Subcutaneous adipose tissue (tissue), 4 donors: Measurements from ENCODE around the gene SMG6. TPM values are rescaled to one million over a fixed set of nuclear protein-coding genes. Genes with fewer than 3 reads are reported as not detected.

ENCODE experiments used
- total RNA-seq, 4 donors: library from RNA; depleted of rRNA; stranded (reverse); fragments of >200 nt; gene quantifications; one replicate each; pipeline ENCODE4 v1.1.0, GENCODE V29; 2016
- TF ChIP-seq, protein P1 (sequence below): fragments of 450-650 bp; IDR thresholded peaks from one replicate; pipeline ENCODE4 v1.5.1; 2016; ENCODE audit warnings: low read depth, mild to moderate bottlenecking, control low read depth, antibody characterized with exemption, moderate library complexity

The SMG6 gene
- total RNA-seq, 4 donors from 2014 or later = 14.5 to 50.7 (median 19.4) TPM

DNA sequence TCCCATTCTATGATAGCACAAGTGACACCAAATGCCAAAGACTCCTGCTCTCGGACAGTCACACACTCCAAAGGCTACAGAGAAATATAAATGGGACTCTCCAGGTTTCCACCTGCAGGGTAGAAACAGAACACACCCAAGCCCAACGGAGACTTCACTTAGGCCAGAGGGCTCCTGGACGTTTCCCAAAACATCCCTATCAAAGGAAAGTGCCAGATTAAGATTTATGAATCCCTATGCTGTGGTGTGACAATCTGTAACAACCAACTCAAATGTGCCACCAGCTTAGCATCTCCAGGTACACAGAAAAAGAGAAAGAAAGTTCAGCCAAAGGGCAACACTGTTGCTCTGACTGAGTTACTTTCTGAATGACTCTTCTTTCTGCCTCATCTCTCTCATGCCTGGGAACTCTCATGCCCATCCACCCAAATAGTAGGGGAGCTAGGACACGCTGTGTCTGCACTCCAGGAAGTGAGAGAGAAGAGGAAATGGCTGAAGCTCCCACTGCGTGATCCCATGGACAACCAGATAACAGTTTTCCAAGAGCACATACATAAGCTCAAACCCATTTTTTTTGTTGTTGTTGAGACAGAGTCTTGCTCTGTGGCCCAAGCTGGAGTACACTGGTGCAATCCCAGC lies 49.7 kb downstream of the SMG6 start:
- TF ChIP-seq, protein P1, sequence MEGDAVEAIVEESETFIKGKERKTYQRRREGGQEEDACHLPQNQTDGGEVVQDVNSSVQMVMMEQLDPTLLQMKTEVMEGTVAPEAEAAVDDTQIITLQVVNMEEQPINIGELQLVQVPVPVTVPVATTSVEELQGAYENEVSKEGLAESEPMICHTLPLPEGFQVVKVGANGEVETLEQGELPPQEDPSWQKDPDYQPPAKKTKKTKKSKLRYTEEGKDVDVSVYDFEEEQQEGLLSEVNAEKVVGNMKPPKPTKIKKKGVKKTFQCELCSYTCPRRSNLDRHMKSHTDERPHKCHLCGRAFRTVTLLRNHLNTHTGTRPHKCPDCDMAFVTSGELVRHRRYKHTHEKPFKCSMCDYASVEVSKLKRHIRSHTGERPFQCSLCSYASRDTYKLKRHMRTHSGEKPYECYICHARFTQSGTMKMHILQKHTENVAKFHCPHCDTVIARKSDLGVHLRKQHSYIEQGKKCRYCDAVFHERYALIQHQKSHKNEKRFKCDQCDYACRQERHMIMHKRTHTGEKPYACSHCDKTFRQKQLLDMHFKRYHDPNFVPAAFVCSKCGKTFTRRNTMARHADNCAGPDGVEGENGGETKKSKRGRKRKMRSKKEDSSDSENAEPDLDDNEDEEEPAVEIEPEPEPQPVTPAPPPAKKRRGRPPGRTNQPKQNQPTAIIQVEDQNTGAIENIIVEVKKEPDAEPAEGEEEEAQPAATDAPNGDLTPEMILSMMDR = no peak

DNA sequence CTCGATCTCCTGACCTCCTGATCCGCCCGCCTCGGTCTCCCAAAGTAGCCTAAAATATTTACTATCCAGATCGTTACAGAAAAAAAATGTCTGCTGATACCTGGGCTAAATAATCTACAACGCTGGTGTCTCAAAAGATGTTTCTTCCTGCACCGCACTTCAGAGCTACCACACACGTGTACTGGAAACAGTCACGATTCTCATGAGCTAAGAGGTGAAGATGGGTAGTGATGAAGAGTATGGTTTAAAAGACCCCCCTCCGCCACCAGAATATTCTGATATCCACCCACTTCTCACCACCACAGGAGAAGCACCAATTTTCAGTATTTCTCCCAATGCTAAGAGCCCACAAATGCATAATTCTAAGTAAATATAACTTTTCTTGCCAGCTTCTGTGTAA lies 50.2 kb downstream of the SMG6 start:
- TF ChIP-seq, protein P1 = no peak

DNA sequence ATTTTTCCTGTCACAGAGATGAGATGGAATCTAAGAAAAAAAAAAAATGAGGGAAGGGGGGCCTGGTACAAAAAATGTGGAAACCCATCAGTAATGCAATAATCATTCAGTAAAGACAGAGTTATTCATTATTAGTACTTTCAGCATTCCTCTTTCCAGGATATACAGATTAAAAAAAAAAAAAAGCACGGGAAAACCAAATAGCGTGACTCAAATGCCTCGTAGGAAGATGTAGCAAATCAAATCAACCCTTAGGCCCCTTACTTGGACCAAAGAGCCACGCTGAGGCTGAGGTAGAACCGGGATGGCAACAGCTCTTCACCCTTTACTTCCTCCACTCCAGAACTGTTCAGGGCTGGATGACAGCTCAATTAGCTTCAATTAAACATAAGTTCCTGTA lies 52.5 kb downstream of the SMG6 start:
- TF ChIP-seq, protein P1 = no peak

DNA sequence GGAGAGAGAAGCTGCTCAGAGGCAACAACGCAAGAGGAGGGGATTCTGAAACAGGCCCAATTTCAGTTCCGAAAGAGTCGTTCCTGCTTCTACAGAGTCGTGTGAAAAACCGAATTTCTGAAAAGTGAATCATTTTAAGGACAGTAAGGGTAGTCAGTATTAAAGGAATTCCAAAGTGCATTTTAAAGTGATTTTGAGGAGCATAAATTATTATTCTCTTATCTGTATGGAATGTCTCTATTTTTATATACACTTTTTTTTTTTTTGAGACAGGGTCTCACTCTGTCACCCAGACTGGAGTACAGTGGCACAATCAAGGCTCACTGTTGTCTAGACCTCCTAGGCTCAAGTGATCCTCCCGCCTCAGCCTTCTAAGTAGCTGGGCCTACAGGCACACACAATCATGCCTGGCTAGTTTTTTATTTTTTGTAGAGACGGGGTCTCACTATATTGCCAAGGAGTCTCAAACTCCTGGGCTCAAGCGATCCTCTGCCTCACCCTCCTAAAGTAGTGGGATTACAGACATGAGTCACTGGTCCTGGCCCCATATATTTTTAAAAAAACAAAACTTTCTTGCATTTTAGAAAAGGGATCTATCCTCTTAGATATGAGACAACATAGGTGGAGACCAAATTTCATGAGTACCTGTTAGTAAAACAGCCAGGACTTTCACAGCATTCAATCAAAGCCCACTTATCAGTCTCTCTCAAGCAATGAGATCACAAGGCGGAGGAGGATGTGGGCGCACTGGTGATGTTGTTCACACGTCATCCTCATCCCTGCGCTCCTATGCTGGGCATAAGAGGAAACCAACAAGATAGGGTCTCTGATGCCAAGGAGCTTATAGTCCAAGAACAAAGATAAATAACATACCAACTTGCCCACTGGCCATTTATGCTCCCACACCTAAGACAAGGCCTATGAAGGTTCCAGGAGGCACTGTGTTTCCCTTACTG lies 53.2 kb downstream of the SMG6 start:
- TF ChIP-seq, protein P1 = no peak

DNA sequence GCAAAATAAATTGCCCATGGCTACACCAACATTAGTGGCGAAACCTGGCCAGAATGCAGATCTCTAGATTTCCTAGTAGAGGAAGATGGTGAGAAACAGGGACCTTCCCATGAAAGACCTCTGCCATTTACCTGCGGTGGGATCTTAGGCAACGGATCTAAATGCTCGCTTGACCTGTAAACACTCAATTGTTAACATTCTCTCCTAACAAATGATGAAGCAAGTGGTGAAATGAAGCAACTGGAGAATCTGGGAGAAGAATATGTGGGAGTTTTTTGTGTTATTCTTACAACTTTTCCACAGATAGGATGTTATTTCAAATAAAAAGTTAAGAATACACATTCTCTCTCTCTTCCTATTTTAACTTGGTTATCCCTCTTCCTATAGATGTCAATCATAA lies 56.6 kb downstream of the SMG6 start:
- TF ChIP-seq, protein P1 = no peak

DNA sequence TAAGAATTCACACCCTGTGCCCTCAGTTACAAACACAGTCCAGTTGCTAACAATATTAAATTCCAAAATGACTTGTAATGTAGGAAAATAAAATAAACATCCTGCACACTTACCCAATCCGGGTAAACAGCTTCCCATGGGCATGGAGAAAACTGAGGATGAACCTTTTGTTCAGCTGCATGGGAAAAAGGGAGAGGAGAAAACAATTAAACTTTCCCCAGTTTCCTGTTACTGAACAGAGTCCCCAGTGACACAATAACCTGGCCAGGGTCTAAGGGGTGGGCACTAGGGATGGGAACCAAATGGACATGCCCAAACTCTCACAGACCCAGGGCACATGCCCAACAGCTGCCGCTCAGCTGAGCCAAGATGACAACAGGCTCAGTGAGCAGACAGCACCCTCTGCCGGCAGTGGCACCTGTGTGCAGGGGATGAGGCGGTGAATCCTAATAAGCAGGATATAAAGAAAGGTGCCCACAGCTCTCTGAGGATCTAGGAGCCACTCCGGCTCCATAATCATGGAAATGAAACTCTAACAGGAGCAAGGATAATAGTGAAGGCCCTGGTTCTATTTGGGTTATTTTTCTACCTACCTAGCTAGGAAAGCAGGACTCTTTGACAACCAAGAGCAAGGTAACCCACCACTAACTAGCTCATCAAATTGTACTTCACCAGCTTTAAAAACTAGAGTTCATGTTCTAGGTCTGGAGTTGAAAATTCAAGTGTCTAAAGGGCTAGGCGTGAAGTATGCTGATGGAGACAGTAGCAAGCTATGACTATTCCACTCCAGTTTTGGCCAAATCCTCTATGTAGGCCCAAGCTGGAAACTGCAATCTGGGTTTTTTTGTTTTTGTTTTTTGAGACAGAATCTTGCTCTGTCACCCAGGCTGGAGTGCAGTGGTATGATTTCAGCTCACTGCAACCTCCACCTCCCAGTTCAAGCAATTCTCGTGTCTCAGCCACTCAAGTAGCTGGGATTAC lies 58.8 kb downstream of the SMG6 start:
- TF ChIP-seq, protein P1 = no peak
